ENCODE data around the gene TWNK.

Gene TWNK

DNA sequence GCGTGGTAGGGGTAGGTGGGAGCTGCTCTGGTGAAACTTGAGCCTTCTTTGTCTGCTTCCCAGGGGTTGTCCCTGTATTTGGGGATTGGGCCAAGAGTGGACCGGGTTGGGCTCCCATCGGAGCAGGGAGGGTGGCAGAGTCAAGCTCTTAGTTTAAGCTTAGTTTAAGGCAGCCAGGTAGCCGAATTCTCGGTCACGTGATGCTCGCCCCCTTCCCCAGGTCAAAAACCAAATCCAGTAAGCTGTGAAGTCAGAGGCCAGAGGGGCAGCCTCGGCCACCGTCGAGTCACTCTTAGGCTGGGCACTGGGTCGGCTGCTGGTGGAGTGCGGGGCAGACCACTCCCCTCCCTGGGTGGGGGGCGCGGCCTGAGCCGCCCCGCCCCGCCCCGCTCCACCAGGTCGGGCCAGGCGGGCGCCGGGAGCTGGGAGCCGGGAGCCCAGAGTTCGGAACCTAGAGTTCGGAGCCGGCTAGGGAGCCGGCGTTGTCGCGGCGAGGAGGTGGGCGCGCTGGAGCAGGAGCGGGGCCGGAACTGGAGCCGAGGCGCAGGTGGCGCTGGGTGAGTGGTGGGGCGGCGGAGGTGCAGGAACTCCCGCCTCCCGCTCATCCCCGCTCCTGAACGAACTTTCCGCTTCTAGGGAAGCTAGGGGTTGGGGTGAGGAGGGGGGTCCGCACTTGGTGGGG lies 9.5 kb downstream of the TWNK start:
- Histone ChIP-seq H3K27me3 (ENCODE audit: low read depth, low read length) (no peaks in the 10 kb centered on the region), H3K36me3 (replicated peaks; ENCODE audit: low read depth, low read length) (no peaks in the 10 kb centered on the region), H3K4me1 (ENCODE audit: low read length) (peaks cover 14% of the 10 kb centered on the region), H3K79me2 (ENCODE audit: low read length) (peaks cover 6% of the 10 kb centered on the region; the same call in 1 of the 2 replicates), H4K20me1 (ENCODE audit: insufficient read depth, low read length) (no peaks in the 10 kb centered on the region), H3K27ac (ENCODE audit: low read length) (peak overlapping the region; percentile 81), H2AFZ (ENCODE audit: low read depth, low read length) (peak overlapping the region; percentile 64; the same call in 1 of the 2 replicates), H3K9ac (ENCODE audit: low read length) (peak overlapping the region; percentile 92), H3K9me3 (ENCODE audit: insufficient read depth, low read length) (no peaks in the 10 kb centered on the region), H3K4me2 (ENCODE audit: low read length) (peak overlapping the region; percentile 99), H3K4me3 (ENCODE audit: low read length) (peak overlapping the region; percentile 84)
- TF ChIP-seq CTCF (IDR thresholded peaks at IDR 0.05; ENCODE audit: low read depth, low read length): no peak
- no peak for TF ChIP-seq EZH2phosphoT487 (IDR thresholded peaks at IDR 0.05; ENCODE audit: low read depth)

DNA sequence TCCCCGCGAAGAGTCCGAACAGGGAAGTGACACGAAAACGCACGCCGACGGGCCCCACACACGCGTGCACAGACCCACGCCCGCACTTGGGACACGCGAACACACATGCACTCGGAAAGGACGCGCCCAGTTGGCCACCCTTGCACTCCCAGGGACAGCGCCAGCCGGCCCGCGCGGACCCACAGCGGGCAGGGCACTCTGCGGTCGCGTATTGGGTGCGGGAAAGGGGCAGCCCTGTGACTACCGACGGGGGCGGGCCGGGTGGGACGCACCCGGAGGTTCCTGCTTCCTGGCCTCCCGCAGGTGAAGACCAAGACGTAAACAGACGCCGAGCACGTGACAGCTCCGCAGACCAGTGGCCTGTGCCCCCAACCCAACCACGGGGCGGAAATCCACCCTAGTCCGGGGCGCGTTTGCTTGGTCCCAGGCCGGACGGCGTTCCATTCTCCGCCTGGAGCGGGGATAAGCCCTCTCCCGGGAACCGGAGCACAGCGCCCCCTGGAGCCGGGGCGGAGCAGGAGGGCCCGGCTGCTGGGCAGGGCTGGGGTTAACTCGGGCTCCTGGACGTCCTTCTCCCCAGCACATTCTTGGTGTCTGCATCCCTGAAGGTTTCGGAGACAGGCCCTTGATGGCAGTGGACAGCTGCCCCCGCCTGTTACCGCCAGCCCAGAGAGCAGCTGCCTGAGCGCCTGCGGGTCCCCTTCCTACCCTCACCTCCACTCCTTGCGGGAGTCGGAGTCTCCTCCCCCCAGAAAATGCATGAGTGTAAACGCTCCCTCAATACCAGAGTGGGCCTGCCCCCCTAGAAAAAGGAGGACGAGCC lies 10.2 kb downstream of the TWNK start:
- H4K20me1 ChIP-seq (ENCODE audit: insufficient read depth, low read length): no peaks in the 10 kb centered on the region
- H3K9ac ChIP-seq (ENCODE audit: low read length): peak overlapping the region; percentile 92
- H2AFZ ChIP-seq (ENCODE audit: low read depth, low read length): peak overlapping the region; percentile 64; the same call in 1 of the 2 replicates
- H3K36me3 ChIP-seq (replicated peaks; ENCODE audit: low read depth, low read length): no peaks in the 10 kb centered on the region
- no peaks in the 10 kb centered on the region for H3K27me3 ChIP-seq (ENCODE audit: low read depth, low read length)
- peaks cover 6% of the 10 kb centered on the region; the same call in 1 of the 2 replicates for H3K79me2 ChIP-seq (ENCODE audit: low read length)
- H3K4me1 ChIP-seq (ENCODE audit: low read length): peaks cover 14% of the 10 kb centered on the region
- TF ChIP-seq EZH2phosphoT487 (IDR thresholded peaks at IDR 0.05; ENCODE audit: low read depth): no peak
- TF ChIP-seq CTCF (IDR thresholded peaks at IDR 0.05; ENCODE audit: low read depth, low read length): peak; percentile 61
- peak overlapping the region; percentile 99 for H3K4me2 ChIP-seq (ENCODE audit: low read length)
- peak overlapping the region; percentile 84 for H3K4me3 ChIP-seq (ENCODE audit: low read length)
- H3K27ac ChIP-seq (ENCODE audit: low read length): peak overlapping the region; percentile 81
- H3K9me3 ChIP-seq (ENCODE audit: insufficient read depth, low read length): no peaks in the 10 kb centered on the region

GRCh38 chr10:100998183-100998990 lies 11.0 kb downstream of the TWNK start:
- H3K36me3 ChIP-seq (replicated peaks; ENCODE audit: low read depth, low read length): no peaks in the 10 kb centered on the region
- peaks cover 14% of the 10 kb centered on the region for H3K4me1 ChIP-seq (ENCODE audit: low read length)
- H3K4me3 ChIP-seq (ENCODE audit: low read length): peak overlapping the region; percentile 84
- peak overlapping the region; percentile 81 for H3K27ac ChIP-seq (ENCODE audit: low read length)
- H3K9me3 ChIP-seq (ENCODE audit: insufficient read depth, low read length): no peaks in the 10 kb centered on the region
- H3K27me3 ChIP-seq (ENCODE audit: low read depth, low read length): no peaks in the 10 kb centered on the region
- TF ChIP-seq EZH2phosphoT487 (IDR thresholded peaks at IDR 0.05; ENCODE audit: low read depth) (no peak), CTCF (IDR thresholded peaks at IDR 0.05; ENCODE audit: low read depth, low read length) (no peak)
- peak overlapping the region; percentile 65; the same call in 1 of the 2 replicates for H2AFZ ChIP-seq (ENCODE audit: low read depth, low read length)
- peak overlapping the region; percentile 92 for H3K9ac ChIP-seq (ENCODE audit: low read length)
- no peaks in the 10 kb centered on the region for H4K20me1 ChIP-seq (ENCODE audit: insufficient read depth, low read length)
- H3K4me2 ChIP-seq (ENCODE audit: low read length): peak overlapping the region; percentile 99
- peaks cover 6% of the 10 kb centered on the region; the same call in 1 of the 2 replicates for H3K79me2 ChIP-seq (ENCODE audit: low read length)

All from OCI-LY3 (cell line).